ENCODE data around the gene ZNF48. TPM values are rescaled to one million over a fixed set of nuclear protein-coding genes. Genes with fewer than 3 reads are reported as not detected.

Gene ZNF48
- total RNA-seq, 1 experiment from 2014 or later, result 20.5 TPM

DNA sequence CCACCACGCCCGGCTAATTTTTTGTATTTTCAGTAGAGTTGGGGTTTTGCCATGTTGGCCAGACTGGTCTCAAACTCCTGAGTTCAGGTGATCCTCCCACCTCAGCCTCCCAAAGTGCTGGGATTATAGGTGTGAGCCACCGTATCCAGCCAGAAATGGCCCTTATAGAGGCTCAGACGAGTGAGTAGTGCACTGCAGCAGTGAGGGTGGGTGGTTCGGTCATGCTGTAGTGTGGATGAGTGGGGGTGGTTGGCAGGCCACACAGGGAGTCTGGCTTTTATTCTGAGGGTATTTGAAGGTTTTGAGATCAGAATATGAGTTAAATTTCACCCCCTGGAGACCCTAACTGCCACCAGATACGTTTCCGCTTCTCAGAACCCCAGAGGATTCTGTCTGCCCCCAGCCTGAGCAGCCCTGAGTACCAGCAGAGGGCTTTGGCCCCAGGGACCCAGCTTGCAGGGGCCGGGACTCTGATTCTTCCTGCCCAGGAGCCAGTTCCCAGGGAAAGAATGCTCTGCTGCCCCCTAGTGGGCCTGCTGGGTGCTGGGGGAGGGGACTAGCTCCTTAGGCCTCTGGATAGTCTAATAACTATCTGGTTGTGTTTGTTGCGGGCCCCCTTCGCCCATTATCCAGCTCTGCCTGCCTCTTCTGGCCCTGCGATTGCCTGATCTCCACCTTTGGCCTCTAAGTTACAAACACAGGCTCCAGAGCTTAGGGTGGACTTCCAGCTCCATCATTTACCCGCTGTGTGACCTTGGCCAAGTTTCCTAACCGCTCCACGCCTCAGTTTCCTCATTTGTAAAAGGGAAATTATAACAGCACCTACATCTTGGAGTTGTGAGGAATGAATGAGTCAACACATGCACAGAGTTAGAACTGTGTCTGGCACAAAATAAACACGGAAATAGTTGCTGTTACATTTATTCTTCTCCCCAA lies 14.2 kb downstream of the ZNF48 start:
- peak; percentile 98 for DNase-seq
- H3K27me3 ChIP-seq (ENCODE audit: low read length), result no peaks in the 10 kb centered on the region
- H3K36me3 ChIP-seq (ENCODE audit: insufficient read depth, low read length), result peaks cover 26% of the 10 kb centered on the region
- H3K9me2 ChIP-seq (replicated peaks; ENCODE audit: insufficient read depth, low read length), result no peaks in the 10 kb centered on the region
- H3K9ac ChIP-seq (ENCODE audit: low read length), result peak overlapping the region; percentile 100
- peaks cover 42% of the 10 kb centered on the region for H3K4me1 ChIP-seq (ENCODE audit: low read length)
- H3K4me3 ChIP-seq (ENCODE audit: low read length), result peak overlapping the region; percentile 91
- peaks cover 45% of the 10 kb centered on the region for H3K79me2 ChIP-seq (ENCODE audit: low read length)
- H2AFZ ChIP-seq (ENCODE audit: low read length), result no peak overlapping the region
- H3K27ac ChIP-seq (ENCODE audit: low read length), result peak overlapping the region; percentile 91
- no peaks in the 10 kb centered on the region; the same call in 1 of the 2 replicates for H4K20me1 ChIP-seq (ENCODE audit: insufficient read depth, low read depth, low read length)
- no peaks in the 10 kb centered on the region for H3K9me3 ChIP-seq (ENCODE audit: low read length)
- H3K4me2 ChIP-seq (ENCODE audit: low read depth, low read length, poor library complexity, severe bottlenecking), result peak overlapping the region; percentile 98

DNA sequence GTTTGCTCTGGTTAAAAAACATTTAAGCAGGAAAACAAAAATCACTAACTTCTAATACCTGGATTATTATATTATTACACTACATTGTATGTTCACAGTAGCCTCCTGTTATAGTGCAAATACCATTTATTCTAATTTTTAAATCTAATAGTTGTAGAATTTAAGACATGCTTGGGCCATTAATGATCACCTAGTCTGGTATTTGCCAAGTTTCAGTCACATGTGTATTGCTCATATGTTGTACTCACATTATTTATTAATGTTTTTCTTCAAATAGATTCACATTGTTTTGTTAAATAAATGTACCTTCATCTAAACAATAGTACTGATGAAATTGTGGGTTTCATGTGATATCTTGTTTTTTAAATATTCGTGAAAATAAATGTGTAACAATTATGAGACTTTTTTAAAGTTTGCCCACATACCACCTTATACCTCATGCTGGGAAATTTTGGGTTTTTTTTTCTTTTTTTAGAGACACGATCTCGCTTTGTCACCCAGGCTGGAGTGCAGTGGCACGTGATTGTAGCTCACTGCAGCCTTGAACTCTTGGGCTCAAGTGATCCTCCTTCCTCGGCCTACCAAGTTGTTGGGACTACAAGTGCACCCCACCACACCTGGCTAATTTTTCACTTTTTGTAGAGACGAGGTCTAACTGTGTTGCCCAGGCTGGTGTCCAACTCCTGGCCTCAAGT lies 18.0 kb downstream of the ZNF48 start:
- H3K27ac ChIP-seq (ENCODE audit: low read length), result peak overlapping the region; percentile 13; the same call in 1 of the 2 replicates
- H3K4me3 ChIP-seq (ENCODE audit: low read length), result no peak overlapping the region
- peaks cover 41% of the 10 kb centered on the region for H3K79me2 ChIP-seq (ENCODE audit: low read length)
- H2AFZ ChIP-seq (ENCODE audit: low read length), result no peak overlapping the region
- no peaks in the 10 kb centered on the region for H3K27me3 ChIP-seq (ENCODE audit: low read length)
- H3K9me2 ChIP-seq (replicated peaks; ENCODE audit: insufficient read depth, low read length), result no peaks in the 10 kb centered on the region
- H4K20me1 ChIP-seq (ENCODE audit: insufficient read depth, low read depth, low read length), result no peaks in the 10 kb centered on the region; the same call in 1 of the 2 replicates
- no peak overlapping the region for H3K4me2 ChIP-seq (ENCODE audit: low read depth, low read length, poor library complexity, severe bottlenecking)
- no peaks in the 10 kb centered on the region for H3K9me3 ChIP-seq (ENCODE audit: low read length)
- peaks cover 53% of the 10 kb centered on the region for H3K4me1 ChIP-seq (ENCODE audit: low read length)
- H3K9ac ChIP-seq (ENCODE audit: low read length), result no peak overlapping the region
- peaks cover 27% of the 10 kb centered on the region for H3K36me3 ChIP-seq (ENCODE audit: insufficient read depth, low read length)
- no peak for DNase-seq

GRCh38 chr16:30414159-30414558 lies 18.9 kb downstream of the ZNF48 start:
- Histone ChIP-seq H3K79me2 (ENCODE audit: low read length) (peaks cover 36% of the 10 kb centered on the region), H3K27me3 (ENCODE audit: low read length) (no peaks in the 10 kb centered on the region), H3K36me3 (ENCODE audit: insufficient read depth, low read length) (peaks cover 27% of the 10 kb centered on the region), H2AFZ (ENCODE audit: low read length) (no peak overlapping the region), H3K4me2 (ENCODE audit: low read depth, low read length, poor library complexity, severe bottlenecking) (no peak overlapping the region), H3K27ac (ENCODE audit: low read length) (no peak overlapping the region), H3K4me3 (ENCODE audit: low read length) (no peak overlapping the region), H4K20me1 (ENCODE audit: insufficient read depth, low read depth, low read length) (no peaks in the 10 kb centered on the region), H3K9me2 (replicated peaks; ENCODE audit: insufficient read depth, low read length) (no peaks in the 10 kb centered on the region), H3K9ac (ENCODE audit: low read length) (no peak overlapping the region), H3K4me1 (ENCODE audit: low read length) (peaks cover 49% of the 10 kb centered on the region), H3K9me3 (ENCODE audit: low read length) (no peaks in the 10 kb centered on the region)
- DNase-seq, result no peak

DNA sequence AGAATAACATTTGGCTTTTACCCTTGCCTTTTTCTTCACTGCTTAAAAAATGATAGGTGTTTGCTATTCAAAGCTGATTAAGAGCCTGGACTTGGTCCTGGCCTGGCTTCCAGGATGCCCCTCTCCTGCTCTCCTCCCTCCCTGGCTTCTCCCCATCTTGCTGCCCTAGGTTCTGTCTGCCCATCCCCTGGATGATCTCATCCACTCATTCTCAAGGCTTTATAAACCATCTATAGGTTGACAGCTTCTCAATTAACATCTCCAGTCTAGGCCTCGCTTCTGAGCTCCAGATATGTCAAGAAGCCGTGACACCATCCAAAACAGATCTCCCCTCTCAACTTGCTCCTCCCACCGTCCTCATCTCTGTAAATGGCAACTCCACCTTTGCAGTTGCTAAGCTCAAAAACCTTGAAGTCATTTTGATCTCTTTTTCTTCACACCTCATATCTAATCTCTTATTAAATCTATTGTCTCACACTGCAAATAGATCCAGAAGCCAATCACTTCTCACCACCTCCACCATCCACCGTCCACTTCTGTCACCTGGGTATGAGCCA lies 20.9 kb downstream of the ZNF48 start:
- peak; percentile 58 for DNase-seq
- H3K9ac ChIP-seq (ENCODE audit: low read length), result peak overlapping the region; percentile 71

DNA sequence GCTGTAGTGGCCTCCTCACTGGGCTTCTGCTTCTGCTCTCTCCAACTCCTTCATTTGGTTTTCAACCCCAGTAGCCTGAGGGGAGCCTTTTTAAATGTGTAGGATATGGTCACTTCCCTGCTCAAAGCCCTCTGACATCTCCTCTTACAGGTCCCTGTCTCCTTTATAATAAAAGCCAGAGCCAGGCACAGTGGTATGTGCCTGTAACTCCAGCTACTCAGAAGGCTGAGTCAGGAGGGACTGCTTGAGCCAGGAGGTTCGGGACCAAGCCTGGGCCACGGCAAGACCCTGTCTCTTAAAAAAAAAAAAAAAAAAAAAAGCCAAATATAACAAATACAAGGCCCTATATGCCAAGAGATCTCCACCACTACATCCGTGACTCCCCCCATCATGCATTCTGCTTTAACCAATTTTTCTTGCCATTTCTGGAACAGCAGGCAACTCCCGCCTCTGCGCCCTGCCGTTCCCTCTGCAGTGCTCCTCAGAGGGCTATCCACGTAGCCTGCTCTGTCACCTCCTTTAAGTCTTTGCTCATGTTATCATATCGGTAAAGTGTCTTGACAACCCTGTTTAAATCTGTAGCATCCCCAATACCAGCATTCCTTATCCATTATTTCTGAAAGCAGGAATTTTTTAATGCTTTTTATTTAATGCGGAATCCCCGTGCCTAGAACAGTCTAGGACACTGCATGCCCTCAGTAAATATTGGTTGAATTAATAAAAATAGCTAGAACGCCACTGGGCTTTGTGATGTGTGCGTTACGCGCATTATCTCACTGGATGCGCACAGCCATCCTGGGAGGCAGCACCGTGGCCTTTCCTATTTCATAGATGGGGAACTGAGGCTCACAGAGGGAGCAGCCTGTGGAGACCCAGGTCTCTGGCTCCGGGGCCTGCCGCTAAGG lies 21.7 kb downstream of the ZNF48 start:
- H3K27ac ChIP-seq (ENCODE audit: low read length), result peak overlapping the region; percentile 50
- no peaks in the 10 kb centered on the region for H3K27me3 ChIP-seq (ENCODE audit: low read length)
- H3K79me2 ChIP-seq (ENCODE audit: low read length), result peaks cover 17% of the 10 kb centered on the region
- H4K20me1 ChIP-seq (ENCODE audit: insufficient read depth, low read depth, low read length), result no peaks in the 10 kb centered on the region
- no peak overlapping the region for H2AFZ ChIP-seq (ENCODE audit: low read length)
- no peaks in the 10 kb centered on the region for H3K9me3 ChIP-seq (ENCODE audit: low read length)
- peak overlapping the region; percentile 70 for H3K4me3 ChIP-seq (ENCODE audit: low read length)
- H3K4me1 ChIP-seq (ENCODE audit: low read length), result peaks cover 31% of the 10 kb centered on the region
- no peaks in the 10 kb centered on the region for H3K9me2 ChIP-seq (replicated peaks; ENCODE audit: insufficient read depth, low read length)
- H3K36me3 ChIP-seq (ENCODE audit: insufficient read depth, low read length), result peaks cover 21% of the 10 kb centered on the region
- peak overlapping the region; percentile 71 for H3K9ac ChIP-seq (ENCODE audit: low read length)
- no peak for DNase-seq
- peak overlapping the region; percentile 88 for H3K4me2 ChIP-seq (ENCODE audit: low read depth, low read length, poor library complexity, severe bottlenecking)

More for the DNA sequence above, 20.9 kb downstream of the ZNF48 start:
- Histone ChIP-seq H4K20me1 (ENCODE audit: insufficient read depth, low read depth, low read length) (no peaks in the 10 kb centered on the region), H3K36me3 (ENCODE audit: insufficient read depth, low read length) (peaks cover 27% of the 10 kb centered on the region), H3K27me3 (ENCODE audit: low read length) (no peaks in the 10 kb centered on the region), H3K4me1 (ENCODE audit: low read length) (peaks cover 36% of the 10 kb centered on the region), H3K9me3 (ENCODE audit: low read length) (no peaks in the 10 kb centered on the region), H3K9me2 (replicated peaks; ENCODE audit: insufficient read depth, low read length) (no peaks in the 10 kb centered on the region), H3K4me2 (ENCODE audit: low read depth, low read length, poor library complexity, severe bottlenecking) (peak overlapping the region; percentile 88), H3K4me3 (ENCODE audit: low read length) (no peak overlapping the region), H3K79me2 (ENCODE audit: low read length) (peaks cover 25% of the 10 kb centered on the region), H2AFZ (ENCODE audit: low read length) (no peak overlapping the region), H3K27ac (ENCODE audit: low read length) (peak overlapping the region; percentile 48)

DNA sequence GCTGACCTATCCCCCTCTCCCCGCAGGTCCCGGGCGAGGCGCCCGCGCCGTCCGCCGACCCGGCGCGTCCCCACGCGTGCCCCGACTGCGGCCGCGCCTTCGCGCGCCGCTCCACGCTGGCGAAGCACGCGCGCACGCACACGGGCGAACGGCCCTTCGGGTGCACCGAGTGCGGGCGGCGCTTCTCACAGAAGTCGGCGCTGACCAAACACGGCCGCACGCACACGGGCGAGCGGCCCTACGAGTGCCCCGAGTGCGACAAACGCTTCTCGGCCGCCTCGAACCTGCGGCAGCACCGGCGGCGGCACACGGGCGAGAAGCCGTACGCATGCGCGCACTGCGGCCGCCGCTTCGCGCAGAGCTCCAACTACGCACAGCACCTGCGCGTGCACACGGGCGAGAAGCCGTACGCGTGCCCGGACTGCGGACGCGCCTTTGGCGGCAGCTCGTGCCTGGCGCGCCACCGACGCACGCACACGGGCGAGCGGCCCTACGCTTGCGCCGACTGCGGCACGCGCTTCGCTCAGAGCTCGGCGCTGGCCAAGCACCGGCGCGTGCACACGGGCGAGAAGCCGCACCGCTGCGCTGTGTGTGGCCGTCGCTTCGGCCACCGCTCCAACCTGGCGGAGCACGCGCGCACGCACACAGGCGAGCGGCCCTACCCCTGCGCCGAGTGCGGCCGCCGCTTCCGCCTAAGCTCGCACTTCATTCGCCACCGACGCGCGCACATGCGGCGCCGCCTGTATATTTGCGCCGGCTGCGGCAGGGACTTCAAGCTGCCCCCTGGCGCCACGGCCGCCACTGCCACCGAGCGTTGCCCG lies 22.5 kb downstream of the ZNF48 start:
- H2AFZ ChIP-seq (ENCODE audit: low read length), result no peak overlapping the region
- H3K36me3 ChIP-seq (ENCODE audit: insufficient read depth, low read length), result peaks cover 15% of the 10 kb centered on the region; the same call in 1 of the 2 replicates
- H3K4me3 ChIP-seq (ENCODE audit: low read length), result peak overlapping the region; percentile 70

More for the DNA sequence above, 22.5 kb downstream of the ZNF48 start:
- no peaks in the 10 kb centered on the region for H3K9me3 ChIP-seq (ENCODE audit: low read length)
- H4K20me1 ChIP-seq (ENCODE audit: insufficient read depth, low read depth, low read length), result no peaks in the 10 kb centered on the region
- DNase-seq, result peak; percentile 98
- H3K4me1 ChIP-seq (ENCODE audit: low read length), result peaks cover 26% of the 10 kb centered on the region
- no peaks in the 10 kb centered on the region for H3K27me3 ChIP-seq (ENCODE audit: low read length)
- peak overlapping the region; percentile 71 for H3K9ac ChIP-seq (ENCODE audit: low read length)
- H3K9me2 ChIP-seq (replicated peaks; ENCODE audit: insufficient read depth, low read length), result no peaks in the 10 kb centered on the region
- H3K79me2 ChIP-seq (ENCODE audit: low read length), result peaks cover 10% of the 10 kb centered on the region; the same call in 1 of the 2 replicates
- H3K27ac ChIP-seq (ENCODE audit: low read length), result peak overlapping the region; percentile 50
- H3K4me2 ChIP-seq (ENCODE audit: low read depth, low read length, poor library complexity, severe bottlenecking), result peak overlapping the region; percentile 88
